Stimulated activated CD8-positive, alpha-beta memory T cell treated with anti-CD3 and anti-CD28 coated beads, Interleukin-4, amount 100 ng/mL, for 4 hours (primary cell): ENCODE data around the gene SHANK3.

Source experiments
- DNase-seq, 2 donors: peaks; one replicate each; pipeline ENCODE4 v3.0.0-alpha.2; 2020; ENCODE audit warnings: low read depth in 2 of 2, low spot score in 1 of 2

Gene SHANK3

GRCh38 chr22:50711446-50712340 lies 39.1 kb downstream of the SHANK3 start:
- no peak for DNase-seq

GRCh38 chr22:50712341-50713007 lies 39.9 kb downstream of the SHANK3 start:
- DNase-seq, result no peak

GRCh38 chr22:50713008-50713385 lies 40.4 kb downstream of the SHANK3 start:
- DNase-seq, result no peak

GRCh38 chr22:50713571-50714056 lies 41.0 kb downstream of the SHANK3 start:
- no peak for DNase-seq

- DNase-seq, result no peak
These were observed 41.5 kb downstream of the SHANK3 start for GRCh38 chr22:50714150-50714549.

GRCh38 chr22:50714631-50715179 lies 42.1 kb downstream of the SHANK3 start:
- no peak for DNase-seq

GRCh38 chr22:50715250-50715649 lies 42.6 kb downstream of the SHANK3 start:
- DNase-seq, result no peak

- DNase-seq, result no peak
These were observed 43.2 kb downstream of the SHANK3 start for GRCh38 chr22:50715776-50716175.

GRCh38 chr22:50716290-50717024 lies 43.8 kb downstream of the SHANK3 start:
- DNase-seq, result no peak

GRCh38 chr22:50717709-50718351 lies 45.2 kb downstream of the SHANK3 start:
- DNase-seq, result no peak

GRCh38 chr22:50718352-50718709 lies 45.7 kb downstream of the SHANK3 start:
- no peak for DNase-seq

GRCh38 chr22:50719814-50720300 lies 47.2 kb downstream of the SHANK3 start:
- DNase-seq, result no peak

- DNase-seq, result no peak
These were observed 48.0 kb downstream of the SHANK3 start for GRCh38 chr22:50720301-50721256.

GRCh38 chr22:50721257-50721844 lies 48.7 kb downstream of the SHANK3 start:
- no peak for DNase-seq

- DNase-seq, result no peak
These were observed 49.6 kb downstream of the SHANK3 start for GRCh38 chr22:50722048-50722701.
